GM12872 (cell line): ENCODE data around the gene NEGR1.

Experiments used
- TF ChIP-seq, protein P1 (sequence below): IDR thresholded peaks from 3 replicates; pipeline ENCODE4 v1.5.1; 2011; ENCODE audit warnings: low read depth, mild to moderate bottlenecking, low read length, moderate library complexity; ENCODE audit not compliant: insufficient read depth

The NEGR1 gene

DNA sequence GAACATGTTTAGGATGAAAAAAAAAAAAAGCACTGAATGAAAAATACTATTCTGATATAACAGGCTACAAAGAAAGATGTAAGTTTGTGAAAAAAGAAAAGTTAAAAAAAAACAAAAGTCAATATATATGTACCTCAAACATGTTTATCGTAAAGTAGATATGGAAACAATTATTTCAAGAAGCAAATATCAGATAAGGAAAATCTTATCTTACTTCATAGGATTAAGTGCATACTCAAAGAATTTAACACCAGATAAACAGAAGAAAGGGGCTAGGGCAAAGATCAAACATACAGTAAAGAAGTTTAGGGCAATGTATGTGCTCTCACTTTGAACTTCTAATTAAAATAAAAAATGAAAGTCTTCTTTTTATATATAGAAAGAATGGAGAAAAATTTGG lies 75.3 kb downstream of the NEGR1 start:
- TF ChIP-seq, protein P1, sequence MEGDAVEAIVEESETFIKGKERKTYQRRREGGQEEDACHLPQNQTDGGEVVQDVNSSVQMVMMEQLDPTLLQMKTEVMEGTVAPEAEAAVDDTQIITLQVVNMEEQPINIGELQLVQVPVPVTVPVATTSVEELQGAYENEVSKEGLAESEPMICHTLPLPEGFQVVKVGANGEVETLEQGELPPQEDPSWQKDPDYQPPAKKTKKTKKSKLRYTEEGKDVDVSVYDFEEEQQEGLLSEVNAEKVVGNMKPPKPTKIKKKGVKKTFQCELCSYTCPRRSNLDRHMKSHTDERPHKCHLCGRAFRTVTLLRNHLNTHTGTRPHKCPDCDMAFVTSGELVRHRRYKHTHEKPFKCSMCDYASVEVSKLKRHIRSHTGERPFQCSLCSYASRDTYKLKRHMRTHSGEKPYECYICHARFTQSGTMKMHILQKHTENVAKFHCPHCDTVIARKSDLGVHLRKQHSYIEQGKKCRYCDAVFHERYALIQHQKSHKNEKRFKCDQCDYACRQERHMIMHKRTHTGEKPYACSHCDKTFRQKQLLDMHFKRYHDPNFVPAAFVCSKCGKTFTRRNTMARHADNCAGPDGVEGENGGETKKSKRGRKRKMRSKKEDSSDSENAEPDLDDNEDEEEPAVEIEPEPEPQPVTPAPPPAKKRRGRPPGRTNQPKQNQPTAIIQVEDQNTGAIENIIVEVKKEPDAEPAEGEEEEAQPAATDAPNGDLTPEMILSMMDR, result no peak

DNA sequence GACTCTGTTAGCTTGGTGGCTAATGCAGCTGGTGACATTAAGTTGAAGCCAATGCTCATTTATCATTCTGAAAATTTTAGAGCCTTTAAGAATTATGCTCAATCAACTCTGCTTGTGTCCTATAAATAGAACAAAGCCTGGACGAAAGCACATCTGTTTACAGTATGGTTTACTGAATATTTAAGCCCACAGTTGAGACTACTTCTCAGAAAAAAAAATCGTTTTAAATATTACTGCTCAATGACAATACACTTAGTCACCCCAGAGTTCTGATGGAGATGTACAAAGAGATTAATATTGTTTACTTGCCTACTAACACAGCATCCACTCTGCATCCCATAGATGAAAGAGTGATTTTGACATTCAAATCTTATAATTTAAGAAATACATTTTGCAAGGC lies 79.6 kb downstream of the NEGR1 start:
- TF ChIP-seq, protein P1, result no peak

GRCh38 chr1:72197786-72198185 lies 84.6 kb downstream of the NEGR1 start:
- TF ChIP-seq, protein P1, result no peak

GRCh38 chr1:72186733-72187307 lies 95.5 kb downstream of the NEGR1 start:
- TF ChIP-seq, protein P1, result 0 out of 3 replicates have a peak, but pooled peaks have one; percentile 6

DNA sequence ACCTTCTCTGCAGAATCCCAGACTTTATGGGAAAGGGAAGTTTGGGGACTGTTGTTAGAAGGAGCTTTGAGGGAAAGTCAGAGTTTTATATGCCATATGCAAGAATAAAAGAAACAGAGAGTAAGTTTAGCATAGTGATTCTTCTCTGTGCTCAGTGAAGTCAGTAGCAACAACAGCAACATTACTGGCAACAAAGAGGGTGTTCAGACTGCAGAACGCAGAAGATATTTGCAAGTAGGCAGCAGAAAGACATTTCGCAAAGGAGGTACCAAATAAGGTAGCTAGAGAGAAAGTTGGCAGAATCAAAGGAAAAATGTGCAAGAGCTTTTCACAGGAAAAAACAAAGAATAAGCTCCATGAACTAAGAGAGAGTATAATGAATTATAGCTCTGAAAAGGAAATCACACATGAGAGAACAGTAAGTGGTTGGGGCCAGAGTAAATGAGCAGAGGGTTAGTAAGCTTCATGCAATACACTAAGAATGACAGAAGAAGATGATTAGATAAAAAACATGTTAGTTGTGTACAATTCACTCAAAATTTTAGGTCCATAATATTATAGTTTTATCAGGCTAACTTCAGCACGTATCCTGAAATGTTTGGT lies 98.1 kb downstream of the NEGR1 start:
- TF ChIP-seq, protein P1, result no peak

DNA sequence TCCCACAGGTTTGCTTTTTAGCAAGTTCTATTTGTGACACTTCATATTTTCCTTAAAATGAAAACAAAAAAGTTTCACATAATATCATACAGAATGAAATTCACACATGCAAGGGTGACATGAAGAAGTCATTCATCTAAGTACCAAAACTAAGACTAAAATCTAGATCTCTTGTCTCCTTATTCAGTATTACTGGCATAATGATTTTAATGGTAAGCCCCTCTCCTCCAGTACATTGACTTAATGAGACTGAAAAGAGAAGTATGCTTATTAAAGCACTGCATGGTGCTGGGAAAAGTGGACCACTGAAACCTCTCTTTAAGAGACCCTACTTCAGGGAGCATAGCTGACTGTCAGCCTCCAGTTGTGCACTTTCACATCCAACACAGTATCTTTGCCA lies 99.5 kb downstream of the NEGR1 start:
- TF ChIP-seq, protein P1, result no peak

GRCh38 chr1:72178266-72178665 lies 104.1 kb downstream of the NEGR1 start:
- TF ChIP-seq, protein P1, result no peak
